GM12892 (cell line): ENCODE measurements around the gene CDH20.

ENCODE experiments used
- POLR2A ChIP-seq: IDR thresholded peaks from 2 replicates; pipeline ENCODE4 v1.6.1; 2011; ENCODE audit warnings: low read depth, low read length, control low read depth
- TAF1 ChIP-seq: IDR thresholded peaks from 2 replicates; pipeline ENCODE4 v1.6.1; 2011; ENCODE audit warnings: low read depth, mild to moderate bottlenecking, control low read depth, low read length, borderline replicate concordance

DNA sequence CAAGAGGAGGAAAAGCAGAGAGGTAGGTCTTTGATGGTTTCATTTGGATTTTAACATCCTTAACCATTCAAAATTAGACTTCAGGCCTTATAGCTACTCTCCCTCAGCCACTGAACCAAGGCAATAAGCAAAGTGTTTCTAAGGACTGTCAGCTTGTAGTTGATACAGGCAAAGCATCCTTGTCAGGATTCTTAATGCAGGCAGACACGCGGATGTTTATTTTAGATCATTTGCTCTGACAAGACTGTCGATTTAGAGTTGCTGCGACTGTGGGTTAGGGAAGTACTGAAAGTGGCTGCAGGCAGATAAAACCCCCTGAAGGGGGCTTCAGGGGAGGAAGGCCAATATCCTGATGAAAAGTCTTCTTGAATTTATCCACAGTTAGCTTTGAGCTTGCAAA, 46.6 kb downstream of the CDH20 start:
- no peak for TF ChIP-seq TAF1
- TF ChIP-seq POLR2A, result no peak
